ENCODE results near the gene CD300A.

The CD300A gene

GRCh38 chr17:74427048-74427762 is 39.2 kb upstream of the CD300A start:
- TF ChIP-seq CTCF (IDR thresholded peaks at IDR 0.05; ENCODE audit: low read depth, low read length, missing control alignments) = no peak
- DNase-seq (ENCODE audit: extremely low read depth, low read depth) = no peak
- no peak overlapping the region for H3K4me3 ChIP-seq (replicated peaks; ENCODE audit: low read depth, low read length)

GRCh38 chr17:74427763-74428153 is 38.7 kb upstream of the CD300A start:
- DNase-seq (ENCODE audit: extremely low read depth, low read depth) = no peak
- H3K4me3 ChIP-seq (replicated peaks; ENCODE audit: low read depth, low read length) = no peak overlapping the region
- TF ChIP-seq CTCF (IDR thresholded peaks at IDR 0.05; ENCODE audit: low read depth, low read length, missing control alignments) = no peak

GRCh38 chr17:74429604-74430384 is 36.6 kb upstream of the CD300A start:
- TF ChIP-seq CTCF (IDR thresholded peaks at IDR 0.05; ENCODE audit: low read depth, low read length, missing control alignments) = no peak
- no peak overlapping the region for H3K4me3 ChIP-seq (replicated peaks; ENCODE audit: low read depth, low read length)
- no peak for DNase-seq (ENCODE audit: extremely low read depth, low read depth)

- no peak for TF ChIP-seq CTCF (IDR thresholded peaks at IDR 0.05; ENCODE audit: low read depth, low read length, missing control alignments)
- no peak overlapping the region for H3K4me3 ChIP-seq (replicated peaks; ENCODE audit: low read depth, low read length)
- DNase-seq (ENCODE audit: extremely low read depth, low read depth) = no peak
These were observed 36.1 kb upstream of the CD300A start for GRCh38 chr17:74430385-74430705.

GRCh38 chr17:74430706-74431567 is 35.5 kb upstream of the CD300A start:
- H3K4me3 ChIP-seq (replicated peaks; ENCODE audit: low read depth, low read length) = no peak overlapping the region; the same call in 1 of the 2 replicates
- no peak for DNase-seq (ENCODE audit: extremely low read depth, low read depth)
- no peak for TF ChIP-seq CTCF (IDR thresholded peaks at IDR 0.05; ENCODE audit: low read depth, low read length, missing control alignments)

- H3K4me3 ChIP-seq (replicated peaks; ENCODE audit: low read depth, low read length) = peak within 1 kb of the TSS; percentile 7; the same call in 1 of the 2 replicates
- no peak for DNase-seq (ENCODE audit: extremely low read depth, low read depth)
- no peak for TF ChIP-seq CTCF (IDR thresholded peaks at IDR 0.05; ENCODE audit: low read depth, low read length, missing control alignments)
These were observed 34.6 kb upstream of the CD300A start, which contains the start of gene GPRC5C for GRCh38 chr17:74431568-74432423. GPRC5C (plus strand) TSS chr17:74432088; CDS start chr17:74439777, 7,689 bp downstream.
